SK-N-SH treated with all-trans-retinoic acid at 6 μM for 48 hours (cell line): ENCODE measurements around the gene VWF.

Experiments used
- ATAC-seq: fragments of 200-7000 bp; cut with Tn5 transposase; 3 replicates; pipeline ENCODE4 v1.9.1; 2020; ENCODE audit warnings: mild to moderate bottlenecking, moderate library complexity
- ARNTL ChIP-seq: fragments of 450-650 bp; formaldehyde crosslinking; IDR thresholded peaks from 2 replicates; pipeline ENCODE4 v1.5.0; 2020; ENCODE audit warnings: low read depth, mild to moderate bottlenecking, moderate library complexity, borderline replicate concordance
- BACH2 ChIP-seq: fragments of 250-450 bp; sonication (Bioruptor Pico); IDR thresholded peaks from 2 replicates; pipeline ENCODE4 v1.9.0; 2021; ENCODE audit warnings: mild to moderate bottlenecking, borderline replicate concordance
- CSDC2 ChIP-seq: fragments of 250-450 bp; sonication (Bioruptor Pico); IDR thresholded peaks from 2 replicates; pipeline ENCODE4 v1.5.0; 2020; ENCODE audit warnings: mild to moderate bottlenecking, moderate library complexity
- ESRRG ChIP-seq: fragments of 250-450 bp; sonication (Bioruptor Pico); IDR thresholded peaks from 2 replicates; pipeline ENCODE4 v1.6.1; 2021; ENCODE audit warnings: mild to moderate bottlenecking
- ISL1 ChIP-seq: fragments of 250-450 bp; sonication (Bioruptor Pico); IDR thresholded peaks from 2 replicates; pipeline ENCODE4 v2.1.2; 2022; ENCODE audit warnings: mild to moderate bottlenecking, moderate library complexity
- OSR1 ChIP-seq: fragments of 250-450 bp; sonication (Bioruptor Pico); IDR thresholded peaks from 2 replicates; pipeline ENCODE4 v1.8.0; 2022; ENCODE audit warnings: moderate library complexity, mild to moderate bottlenecking, inconsistent platforms
- PPARA ChIP-seq: fragments of 250-450 bp; sonication (Bioruptor Pico); IDR thresholded peaks from 2 replicates; pipeline ENCODE4 v1.5.0; 2020; ENCODE audit warnings: mild to moderate bottlenecking, borderline replicate concordance
- RARB ChIP-seq: fragments of 250-450 bp; sonication (Bioruptor Pico); IDR thresholded peaks from 2 replicates; pipeline ENCODE4 v1.8.0; 2021; ENCODE audit warnings: mild to moderate bottlenecking, moderate library complexity
- TCF4 ChIP-seq: fragments of 250-450 bp; sonication (Bioruptor Pico); IDR thresholded peaks from 2 replicates; pipeline ENCODE4 v1.8.0; 2021; ENCODE audit warnings: mild to moderate bottlenecking, moderate library complexity, borderline replicate concordance
- TOX ChIP-seq: fragments of 250-450 bp; sonication (Bioruptor Pico); IDR thresholded peaks from 2 replicates; pipeline ENCODE4 v1.8.0; 2021; ENCODE audit warnings: mild to moderate bottlenecking, moderate library complexity, borderline replicate concordance
- ZC3H10 ChIP-seq: fragments of 250-450 bp; sonication (Bioruptor Pico); IDR thresholded peaks from 2 replicates; pipeline ENCODE4 v1.5.1; 2021; ENCODE audit warnings: mild to moderate bottlenecking, moderate library complexity
- ZFP3 ChIP-seq: fragments of 250-450 bp; sonication (Bioruptor Pico); IDR thresholded peaks from 2 replicates; pipeline ENCODE4 v1.5.0; 2020; ENCODE audit warnings: mild to moderate bottlenecking, moderate library complexity
- ZFP30 ChIP-seq: fragments of 450-650 bp; formaldehyde crosslinking; IDR thresholded peaks from 2 replicates; pipeline ENCODE4 v1.5.0; 2022; ENCODE audit warnings: mild to moderate bottlenecking, moderate library complexity
- ZNF565 ChIP-seq: fragments of 450-650 bp; formaldehyde crosslinking; conservative IDR thresholded peaks from 2 replicates; pipeline ENCODE4 v1.5.0; 2020; ENCODE audit warnings: low read depth, mild to moderate bottlenecking, moderate library complexity
- ZNF70 ChIP-seq: fragments of 450-650 bp; formaldehyde crosslinking; IDR thresholded peaks from 2 replicates; pipeline ENCODE4 v1.5.0; 2020; ENCODE audit warnings: mild to moderate bottlenecking, moderate library complexity
- TF ChIP-seq, protein P1 (sequence below): fragments of 250-450 bp; sonication (Bioruptor Pico); IDR thresholded peaks from 2 replicates; pipeline ENCODE4 v1.5.0; 2020; ENCODE audit warnings: mild to moderate bottlenecking, moderate library complexity
- TF ChIP-seq, protein P2 (sequence below): fragments of 250-450 bp; sonication (Bioruptor Pico); IDR thresholded peaks from 2 replicates; pipeline ENCODE4 v1.8.0; 2020; ENCODE audit warnings: mild to moderate bottlenecking, moderate library complexity, borderline replicate concordance
- TF ChIP-seq, protein P3 (sequence below): fragments of 250-450 bp; sonication (Bioruptor Pico); IDR thresholded peaks from 2 replicates; pipeline ENCODE4 v1.5.1; 2021; ENCODE audit warnings: mild to moderate bottlenecking, moderate library complexity
- TF ChIP-seq, protein P4 (sequence below): fragments of 250-450 bp; sonication (Bioruptor Pico); IDR thresholded peaks from 2 replicates; pipeline ENCODE4 v1.5.1; 2020; ENCODE audit warnings: low read depth, mild to moderate bottlenecking, moderate library complexity
- TF ChIP-seq, protein P5 (sequence below): fragments of 250-450 bp; sonication (Bioruptor Pico); IDR thresholded peaks from 2 replicates; pipeline ENCODE4 v1.8.0; 2021; ENCODE audit warnings: low read depth, mild to moderate bottlenecking, moderate library complexity, borderline replicate concordance

The VWF gene

DNA sequence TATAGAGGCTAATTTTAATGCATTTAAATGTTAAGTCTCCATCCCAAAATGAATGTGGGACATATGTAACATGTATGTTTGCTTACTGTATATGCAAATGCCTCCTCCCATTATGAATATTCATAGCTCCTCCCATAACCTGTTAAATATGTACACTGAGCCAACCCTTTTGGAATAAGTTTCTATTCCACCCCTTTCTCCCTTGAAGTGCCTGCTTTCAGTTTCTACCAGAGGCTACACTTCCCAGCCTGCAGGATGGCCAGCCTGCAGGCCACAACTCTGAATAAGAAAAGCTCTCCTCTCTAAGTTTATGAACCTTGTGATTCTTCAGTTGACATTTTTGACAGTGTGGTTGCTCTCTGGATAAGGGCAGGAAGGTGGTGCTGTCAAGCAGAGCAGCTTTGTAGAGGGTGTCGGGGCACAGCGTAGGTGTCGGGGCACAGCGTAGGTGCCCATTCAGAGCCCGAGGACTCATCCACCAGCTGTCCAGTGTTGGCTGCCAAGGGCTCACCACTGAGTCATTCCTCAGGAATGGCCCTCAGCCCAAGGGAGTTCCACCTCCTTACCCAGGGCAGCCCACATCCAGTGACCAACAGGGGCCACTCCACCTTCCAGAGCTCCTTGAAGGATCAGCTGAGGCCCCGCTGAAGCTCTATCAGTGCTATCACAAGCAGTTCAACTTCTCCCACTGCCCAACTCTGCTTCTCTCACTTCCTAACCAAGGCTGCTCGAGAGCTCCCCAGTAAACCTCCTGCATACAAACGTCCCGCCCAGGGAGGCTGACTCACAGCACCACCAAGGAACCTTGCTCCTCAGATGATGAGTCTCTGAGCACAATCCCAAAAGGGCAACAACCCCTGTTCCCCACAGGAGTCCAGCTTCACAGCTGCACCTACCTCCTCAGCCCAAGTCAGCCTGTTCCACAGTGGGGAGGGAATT, 31.4 kb downstream of the VWF start:
- TF ChIP-seq TOX (CRISPR knock-in tag): no peak
- no peak for TF ChIP-seq ESRRG
- TF ChIP-seq, protein P1, sequence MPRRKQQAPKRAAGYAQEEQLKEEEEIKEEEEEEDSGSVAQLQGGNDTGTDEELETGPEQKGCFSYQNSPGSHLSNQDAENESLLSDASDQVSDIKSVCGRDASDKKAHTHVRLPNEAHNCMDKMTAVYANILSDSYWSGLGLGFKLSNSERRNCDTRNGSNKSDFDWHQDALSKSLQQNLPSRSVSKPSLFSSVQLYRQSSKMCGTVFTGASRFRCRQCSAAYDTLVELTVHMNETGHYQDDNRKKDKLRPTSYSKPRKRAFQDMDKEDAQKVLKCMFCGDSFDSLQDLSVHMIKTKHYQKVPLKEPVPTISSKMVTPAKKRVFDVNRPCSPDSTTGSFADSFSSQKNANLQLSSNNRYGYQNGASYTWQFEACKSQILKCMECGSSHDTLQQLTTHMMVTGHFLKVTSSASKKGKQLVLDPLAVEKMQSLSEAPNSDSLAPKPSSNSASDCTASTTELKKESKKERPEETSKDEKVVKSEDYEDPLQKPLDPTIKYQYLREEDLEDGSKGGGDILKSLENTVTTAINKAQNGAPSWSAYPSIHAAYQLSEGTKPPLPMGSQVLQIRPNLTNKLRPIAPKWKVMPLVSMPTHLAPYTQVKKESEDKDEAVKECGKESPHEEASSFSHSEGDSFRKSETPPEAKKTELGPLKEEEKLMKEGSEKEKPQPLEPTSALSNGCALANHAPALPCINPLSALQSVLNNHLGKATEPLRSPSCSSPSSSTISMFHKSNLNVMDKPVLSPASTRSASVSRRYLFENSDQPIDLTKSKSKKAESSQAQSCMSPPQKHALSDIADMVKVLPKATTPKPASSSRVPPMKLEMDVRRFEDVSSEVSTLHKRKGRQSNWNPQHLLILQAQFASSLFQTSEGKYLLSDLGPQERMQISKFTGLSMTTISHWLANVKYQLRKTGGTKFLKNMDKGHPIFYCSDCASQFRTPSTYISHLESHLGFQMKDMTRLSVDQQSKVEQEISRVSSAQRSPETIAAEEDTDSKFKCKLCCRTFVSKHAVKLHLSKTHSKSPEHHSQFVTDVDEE (CRISPR knock-in tag): no peak
- TF ChIP-seq RARB (CRISPR knock-in tag): no peak
- no peak for TF ChIP-seq TCF4 (CRISPR knock-in tag)
- TF ChIP-seq CSDC2: no peak
- no peak for TF ChIP-seq OSR1 (CRISPR knock-in tag)
- TF ChIP-seq PPARA (CRISPR knock-in tag): no peak
- TF ChIP-seq BACH2: no peak
- TF ChIP-seq ZFP30: no peak
- TF ChIP-seq ARNTL (CRISPR knock-in tag): no peak
- TF ChIP-seq ISL1 (CRISPR knock-in tag): no peak
- TF ChIP-seq ZC3H10: no peak
- TF ChIP-seq ZFP3: no peak
- TF ChIP-seq, protein P2, sequence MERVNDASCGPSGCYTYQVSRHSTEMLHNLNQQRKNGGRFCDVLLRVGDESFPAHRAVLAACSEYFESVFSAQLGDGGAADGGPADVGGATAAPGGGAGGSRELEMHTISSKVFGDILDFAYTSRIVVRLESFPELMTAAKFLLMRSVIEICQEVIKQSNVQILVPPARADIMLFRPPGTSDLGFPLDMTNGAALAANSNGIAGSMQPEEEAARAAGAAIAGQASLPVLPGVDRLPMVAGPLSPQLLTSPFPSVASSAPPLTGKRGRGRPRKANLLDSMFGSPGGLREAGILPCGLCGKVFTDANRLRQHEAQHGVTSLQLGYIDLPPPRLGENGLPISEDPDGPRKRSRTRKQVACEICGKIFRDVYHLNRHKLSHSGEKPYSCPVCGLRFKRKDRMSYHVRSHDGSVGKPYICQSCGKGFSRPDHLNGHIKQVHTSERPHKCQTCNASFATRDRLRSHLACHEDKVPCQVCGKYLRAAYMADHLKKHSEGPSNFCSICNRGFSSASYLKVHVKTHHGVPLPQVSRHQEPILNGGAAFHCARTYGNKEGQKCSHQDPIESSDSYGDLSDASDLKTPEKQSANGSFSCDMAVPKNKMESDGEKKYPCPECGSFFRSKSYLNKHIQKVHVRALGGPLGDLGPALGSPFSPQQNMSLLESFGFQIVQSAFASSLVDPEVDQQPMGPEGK: no peak
- ATAC-seq: peak; percentile 94

DNA sequence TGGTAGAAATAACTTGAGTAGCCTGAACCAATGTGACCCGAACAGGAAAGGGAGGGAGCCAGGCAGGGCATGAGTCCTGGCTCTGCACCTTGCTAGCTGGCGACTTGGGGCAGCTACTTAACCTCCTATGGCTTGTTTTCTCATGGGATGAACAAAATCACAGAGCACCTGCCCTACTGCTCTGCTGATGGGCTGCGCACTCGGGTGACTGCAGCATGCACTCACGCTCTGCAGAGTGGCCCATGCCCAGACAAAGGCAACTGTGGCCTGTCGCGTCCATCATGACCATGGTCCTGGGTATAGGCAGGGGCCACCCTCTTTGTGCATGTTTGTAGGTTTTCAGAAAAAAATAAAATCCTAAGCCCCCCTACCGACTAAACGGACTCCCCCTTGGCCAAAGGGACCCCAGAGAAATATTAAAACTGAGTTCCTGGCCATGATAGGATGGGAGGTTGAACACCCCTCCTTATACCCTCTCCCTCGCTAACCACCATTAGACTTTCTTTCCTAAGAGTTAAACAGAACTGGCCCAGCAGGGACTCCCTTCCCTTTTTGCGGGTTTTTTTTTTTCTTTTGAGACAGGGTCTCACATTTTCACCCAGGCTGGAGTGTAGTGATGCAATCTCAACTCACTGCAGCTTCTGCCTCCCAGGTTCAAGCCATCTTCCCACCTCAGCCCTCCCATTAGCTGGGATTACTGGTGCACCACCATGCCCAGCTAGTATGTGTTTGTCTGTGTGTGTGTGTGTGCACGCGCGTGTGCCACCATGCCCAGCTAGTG, 32.5 kb downstream of the VWF start:
- TF ChIP-seq ZNF565 (CRISPR knock-in tag) (no peak), ISL1 (CRISPR knock-in tag) (no peak), PPARA (CRISPR knock-in tag) (no peak), ZNF70 (CRISPR knock-in tag) (no peak), CSDC2 (no peak), ZFP30 (no peak), OSR1 (CRISPR knock-in tag) (no peak), ESRRG (no peak), TOX (CRISPR knock-in tag) (no peak), BACH2 (no peak), ARNTL (CRISPR knock-in tag) (no peak)
- TF ChIP-seq, protein P3, sequence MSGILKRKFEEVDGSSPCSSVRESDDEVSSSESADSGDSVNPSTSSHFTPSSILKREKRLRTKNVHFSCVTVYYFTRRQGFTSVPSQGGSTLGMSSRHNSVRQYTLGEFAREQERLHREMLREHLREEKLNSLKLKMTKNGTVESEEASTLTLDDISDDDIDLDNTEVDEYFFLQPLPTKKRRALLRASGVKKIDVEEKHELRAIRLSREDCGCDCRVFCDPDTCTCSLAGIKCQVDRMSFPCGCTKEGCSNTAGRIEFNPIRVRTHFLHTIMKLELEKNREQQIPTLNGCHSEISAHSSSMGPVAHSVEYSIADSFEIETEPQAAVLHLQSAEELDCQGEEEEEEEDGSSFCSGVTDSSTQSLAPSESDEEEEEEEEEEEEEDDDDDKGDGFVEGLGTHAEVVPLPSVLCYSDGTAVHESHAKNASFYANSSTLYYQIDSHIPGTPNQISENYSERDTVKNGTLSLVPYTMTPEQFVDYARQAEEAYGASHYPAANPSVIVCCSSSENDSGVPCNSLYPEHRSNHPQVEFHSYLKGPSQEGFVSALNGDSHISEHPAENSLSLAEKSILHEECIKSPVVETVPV (CRISPR knock-in tag): no peak
- TF ChIP-seq, protein P4, sequence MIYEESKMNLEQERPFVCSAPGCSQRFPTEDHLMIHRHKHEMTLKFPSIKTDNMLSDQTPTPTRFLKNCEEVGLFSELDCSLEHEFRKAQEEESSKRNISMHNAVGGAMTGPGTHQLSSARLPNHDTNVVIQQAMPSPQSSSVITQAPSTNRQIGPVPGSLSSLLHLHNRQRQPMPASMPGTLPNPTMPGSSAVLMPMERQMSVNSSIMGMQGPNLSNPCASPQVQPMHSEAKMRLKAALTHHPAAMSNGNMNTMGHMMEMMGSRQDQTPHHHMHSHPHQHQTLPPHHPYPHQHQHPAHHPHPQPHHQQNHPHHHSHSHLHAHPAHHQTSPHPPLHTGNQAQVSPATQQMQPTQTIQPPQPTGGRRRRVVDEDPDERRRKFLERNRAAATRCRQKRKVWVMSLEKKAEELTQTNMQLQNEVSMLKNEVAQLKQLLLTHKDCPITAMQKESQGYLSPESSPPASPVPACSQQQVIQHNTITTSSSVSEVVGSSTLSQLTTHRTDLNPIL (CRISPR knock-in tag): no peak
- TF ChIP-seq, protein P5, sequence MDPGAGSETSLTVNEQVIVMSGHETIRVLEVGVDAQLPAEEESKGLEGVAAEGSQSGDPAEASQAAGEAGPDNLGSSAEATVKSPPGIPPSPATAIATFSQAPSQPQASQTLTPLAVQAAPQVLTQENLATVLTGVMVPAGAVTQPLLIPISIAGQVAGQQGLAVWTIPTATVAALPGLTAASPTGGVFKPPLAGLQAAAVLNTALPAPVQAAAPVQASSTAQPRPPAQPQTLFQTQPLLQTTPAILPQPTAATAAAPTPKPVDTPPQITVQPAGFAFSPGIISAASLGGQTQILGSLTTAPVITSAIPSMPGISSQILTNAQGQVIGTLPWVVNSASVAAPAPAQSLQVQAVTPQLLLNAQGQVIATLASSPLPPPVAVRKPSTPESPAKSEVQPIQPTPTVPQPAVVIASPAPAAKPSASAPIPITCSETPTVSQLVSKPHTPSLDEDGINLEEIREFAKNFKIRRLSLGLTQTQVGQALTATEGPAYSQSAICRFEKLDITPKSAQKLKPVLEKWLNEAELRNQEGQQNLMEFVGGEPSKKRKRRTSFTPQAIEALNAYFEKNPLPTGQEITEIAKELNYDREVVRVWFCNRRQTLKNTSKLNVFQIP (CRISPR knock-in tag): no peak
- TF ChIP-seq, protein P1 (CRISPR knock-in tag): no peak
- ATAC-seq: no peak
